ENCODE data around the gene GJD2.

Gene GJD2

GRCh38 chr15:34757262-34757661 lies 2.5 kb upstream of the GJD2 start:
- CTCF ChIA-PET, result interaction anchor here (0.6 to 1.0 kb wide), 3 partner anchors 13 to 296 kb away, joined by 3 to 6 read pairs (median 3); no protein-coding TSS in a partner anchor
- Histone ChIP-seq H3K4me1 (ENCODE audit: control insufficient read depth, insufficient read depth, low read length) (no peaks in the 10 kb centered on the region), H3K9me3 (ENCODE audit: control insufficient read depth, insufficient read depth, low read depth, low read length) (no peaks in the 10 kb centered on the region), H3K27ac (ENCODE audit: extremely low read depth, low read depth, low read length) (no peak overlapping the region), H3K4me3 (ENCODE audit: low read depth, low read length) (no peak overlapping the region), H3K36me3 (ENCODE audit: control insufficient read depth in 2 of 2, insufficient read depth in 1 of 2, low read length in 2 of 2) (no peaks in the 10 kb centered on the region)
- TF ChIP-seq ZNF114 (tag by site-specific recombination; IDR thresholded peaks at IDR 0.05), result no peak
- no peak for TF ChIP-seq ZNF140 (tag by site-specific recombination; IDR thresholded peaks at IDR 0.05)
- no peak for TF ChIP-seq ZNF785 (tag by site-specific recombination; IDR thresholded peaks at IDR 0.05)
- no peak for TF ChIP-seq MYNN (tag by site-specific recombination; IDR thresholded peaks at IDR 0.05; ENCODE audit: borderline replicate concordance)
- no peak for TF ChIP-seq ZNF488 (tag by site-specific recombination; IDR thresholded peaks at IDR 0.05)
- no peak for TF ChIP-seq ZNF610 (tag by site-specific recombination; IDR thresholded peaks at IDR 0.05; ENCODE audit: borderline replicate concordance)
- TF ChIP-seq ZNF701 (tag by site-specific recombination; IDR thresholded peaks at IDR 0.05), result no peak
- TF ChIP-seq ZNF398 (tag by site-specific recombination; IDR thresholded peaks at IDR 0.05), result no peak
- no peak for TF ChIP-seq ZNF664 (tag by site-specific recombination; IDR thresholded peaks at IDR 0.05)
- no peak for TF ChIP-seq ZBTB10 (tag by site-specific recombination; IDR thresholded peaks at IDR 0.05)
- POLR2A ChIA-PET, result no interaction called here

GRCh38 chr15:34755419-34755773 lies 598 bp upstream of the GJD2 start:
- ChIA-PET CTCF (no interaction called here), POLR2A (no interaction called here)
- no peak overlapping the region for H3K27ac ChIP-seq (ENCODE audit: extremely low read depth, low read depth, low read length)
- H3K4me3 ChIP-seq (ENCODE audit: low read depth, low read length), result no peak overlapping the region
- H3K9me3 ChIP-seq (ENCODE audit: control insufficient read depth, insufficient read depth, low read depth, low read length), result no peaks in the 10 kb centered on the region
- no peaks in the 10 kb centered on the region for H3K4me1 ChIP-seq (ENCODE audit: control insufficient read depth, insufficient read depth, low read length)
- TF ChIP-seq SP2 (tag by site-specific recombination; IDR thresholded peaks at IDR 0.05) (no peak), ZNF654 (tag by site-specific recombination; IDR thresholded peaks at IDR 0.05; ENCODE audit: low read depth) (no peak), FEZF1 (tag by site-specific recombination; IDR thresholded peaks at IDR 0.05) (no peak), ZBTB8A (tag by site-specific recombination; IDR thresholded peaks at IDR 0.05) (no peak), ZNF629 (tag by site-specific recombination; IDR thresholded peaks at IDR 0.05) (no peak), ZBTB10 (tag by site-specific recombination; IDR thresholded peaks at IDR 0.05) (no peak), ZBTB1 (tag by site-specific recombination; IDR thresholded peaks at IDR 0.05) (no peak), ELK4 (IDR thresholded peaks at IDR 0.05; ENCODE audit: borderline replicate concordance, low read depth, low read length) (no peak), ZNF670 (tag by site-specific recombination; IDR thresholded peaks at IDR 0.05; ENCODE audit: low read depth) (no peak), ZBTB17 (tag by site-specific recombination; IDR thresholded peaks at IDR 0.05) (no peak)
- H3K36me3 ChIP-seq (ENCODE audit: control insufficient read depth in 2 of 2, insufficient read depth in 1 of 2, low read length in 2 of 2), result no peaks in the 10 kb centered on the region

All from HEK293 (cell line).